ENCODE measurements around the gene UBE2G2. TPM values are rescaled to one million over a fixed set of nuclear protein-coding genes. Genes with fewer than 3 reads are reported as not detected.

Gene UBE2G2
- total RNA-seq, 1 experiment from 2014 or later = 117 TPM

GRCh38 chr21:44730951-44731579, 70.6 kb downstream of the UBE2G2 start:
- no peak for ATAC-seq
- Mint-ChIP-seq H3K4me1 (peaks cover 11% of the 10 kb centered on the region), H3K27ac (no peak overlapping the region), H3K9me3 (peaks cover 7% of the 10 kb centered on the region), H3K27me3 (ENCODE audit: low read depth) (peaks cover under 1% of the 10 kb centered on the region; the same call in 1 of the 2 replicates), H3K4me3 (no peak overlapping the region), H3K36me3 (peaks cover 5% of the 10 kb centered on the region)
- DNase-seq (ENCODE audit: low spot score) = no peak
- TF ChIP-seq MLX (CRISPR knock-in tag; IDR thresholded peaks at IDR 0.05) (no peak), FOXJ3 (CRISPR knock-in tag; IDR thresholded peaks at IDR 0.05; ENCODE audit: borderline replicate concordance) (no peak), ARID4B (CRISPR knock-in tag; IDR thresholded peaks at IDR 0.05; ENCODE audit: borderline replicate concordance) (no peak), PRRX2 (CRISPR knock-in tag; IDR thresholded peaks at IDR 0.05) (no peak), CREB1 (CRISPR knock-in tag; IDR thresholded peaks at IDR 0.05) (no peak), IRF2 (CRISPR knock-in tag; IDR thresholded peaks at IDR 0.05; ENCODE audit: borderline replicate concordance, low read depth) (no peak)
- ChIA-PET POLR2A (no interaction called here), CTCF (interaction anchor here (0.8 to 1.4 kb wide), 4 partner anchors 12 to 220 kb away, joined by 3 to 6 read pairs (median 3); partner anchors contain the start of gene TSPEAR)

- no peak overlapping the region for H3K27ac Mint-ChIP-seq
- DNase-seq (ENCODE audit: low spot score) = no peak
- CTCF ChIA-PET = no interaction called here
- H3K27me3 Mint-ChIP-seq (ENCODE audit: low read depth) = no peaks in the 10 kb centered on the region; the same call in 1 of the 2 replicates
- no peak overlapping the region for H3K4me3 Mint-ChIP-seq
- H3K9me3 Mint-ChIP-seq = peaks cover 6% of the 10 kb centered on the region
- peaks cover 5% of the 10 kb centered on the region; the same call in 1 of the 2 replicates for H3K4me1 Mint-ChIP-seq
- ATAC-seq = no peak
- POLR2A ChIA-PET = no interaction called here
- H3K36me3 Mint-ChIP-seq = no peaks in the 10 kb centered on the region
- TF ChIP-seq GRHL2 (CRISPR knock-in tag; IDR thresholded peaks at IDR 0.05; ENCODE audit: insufficient replicate concordance, severe bottlenecking) (no peak), PREB (CRISPR knock-in tag; IDR thresholded peaks at IDR 0.05; ENCODE audit: borderline replicate concordance) (no peak), PRDM15 (CRISPR knock-in tag; IDR thresholded peaks at IDR 0.05) (no peak), ATF3 (CRISPR knock-in tag; conservative IDR thresholded peaks at IDR 0.05) (no peak), HMGA2 (CRISPR knock-in tag; IDR thresholded peaks at IDR 0.05) (no peak), SP1 (CRISPR knock-in tag; conservative IDR thresholded peaks at IDR 0.05) (no peak), ZBTB21 (CRISPR knock-in tag; IDR thresholded peaks at IDR 0.05; ENCODE audit: borderline replicate concordance) (no peak), TEAD4 (CRISPR knock-in tag; IDR thresholded peaks at IDR 0.05) (no peak), FOXP4 (CRISPR knock-in tag; IDR thresholded peaks at IDR 0.05) (no peak), USF1 (CRISPR knock-in tag; IDR thresholded peaks at IDR 0.05) (no peak), PRRX2 (CRISPR knock-in tag; IDR thresholded peaks at IDR 0.05) (no peak), CREM (CRISPR knock-in tag; IDR thresholded peaks at IDR 0.05) (no peak), MXD4 (CRISPR knock-in tag; IDR thresholded peaks at IDR 0.05; ENCODE audit: borderline replicate concordance) (no peak), KAT7 (CRISPR knock-in tag; IDR thresholded peaks at IDR 0.05; ENCODE audit: borderline replicate concordance) (no peak), ETV6 (CRISPR knock-in tag; IDR thresholded peaks at IDR 0.05) (no peak), CDX4 (CRISPR knock-in tag; IDR thresholded peaks at IDR 0.05; ENCODE audit: borderline replicate concordance) (no peak)
Measured at GRCh38 chr21:44730028-44730395, 71.6 kb downstream of the UBE2G2 start.
